HS-5 (cell line): Measurements from ENCODE around the gene PIM2.

Source experiments
- DNase-seq: peaks from one replicate; pipeline ENCODE4 v3.0.0-alpha.2; 2012; ENCODE audit warnings: low read depth

The PIM2 gene

GRCh38 chrX:48864210-48864609, 54.6 kb downstream of the PIM2 start:
- peak; percentile 44 for DNase-seq
